Colonic mucosa (tissue), 4 donors: Measurements from ENCODE around the gene ARFIP1. TPM values are rescaled to one million over a fixed set of nuclear protein-coding genes. Genes with fewer than 3 reads are reported as not detected.

ENCODE experiments used
- DNase-seq: peaks from one replicate; pipeline ENCODE4 v3.0.0-alpha.2; 2020
- H3K27ac ChIP-seq: fragments of 200-600 bp; one replicate; pipeline ENCODE4 v1.8.0; 2021
- H3K27me3 ChIP-seq: fragments of 200-600 bp; one replicate; pipeline ENCODE4 v1.8.0; 2021
- H3K36me3 ChIP-seq: fragments of 200-600 bp; one replicate; pipeline ENCODE4 v1.8.0; 2021
- H3K4me1 ChIP-seq: fragments of 200-600 bp; one replicate; pipeline ENCODE4 v1.8.0; 2021; ENCODE audit warnings: mild to moderate bottlenecking
- H3K4me3 ChIP-seq: fragments of 200-600 bp; one replicate; pipeline ENCODE4 v1.8.0; 2021
- H3K9ac ChIP-seq, 2 donors: one replicate each; pipeline ENCODE4 v1.7.0; 2013; ENCODE audit warnings: control low read depth in 2 of 2, low read depth in 2 of 2, low read length in 2 of 2
- H3K9me3 ChIP-seq: fragments of 200-600 bp; one replicate; pipeline ENCODE4 v1.8.0; 2021
- intact Hi-C: fragments of 100-400 bp; cut with DNase I; formaldehyde crosslinking; loops from one replicate; pipeline ENCODE4 v1.14.1; 2022
- total RNA-seq, 2 donors: library from RNA; stranded (reverse); fragmentation: NEBNext Ultra II Directional in 1 of 2; extraction: Animal tissue kit (Norgen Biotek cat#: 25700) in 1 of 2; gene quantifications; one replicate each; pipeline ENCODE4 v1.2.1, GENCODE V29; 2021
- TF ChIP-seq, protein P1 (sequence below): fragments of 200-600 bp; IDR thresholded peaks from one replicate; pipeline ENCODE4 v1.8.0; 2022; ENCODE audit warnings: antibody characterized with exemption, mild to moderate bottlenecking
- donor health status: healthy.
- donor health status: DM: no; HTN: no; CAD: no.
- donor health status: DM: no; HTN: no; CAD: no.

The ARFIP1 gene
- total RNA-seq, 2 donors from 2014 or later, result 55.9 to 74.1 TPM

DNA sequence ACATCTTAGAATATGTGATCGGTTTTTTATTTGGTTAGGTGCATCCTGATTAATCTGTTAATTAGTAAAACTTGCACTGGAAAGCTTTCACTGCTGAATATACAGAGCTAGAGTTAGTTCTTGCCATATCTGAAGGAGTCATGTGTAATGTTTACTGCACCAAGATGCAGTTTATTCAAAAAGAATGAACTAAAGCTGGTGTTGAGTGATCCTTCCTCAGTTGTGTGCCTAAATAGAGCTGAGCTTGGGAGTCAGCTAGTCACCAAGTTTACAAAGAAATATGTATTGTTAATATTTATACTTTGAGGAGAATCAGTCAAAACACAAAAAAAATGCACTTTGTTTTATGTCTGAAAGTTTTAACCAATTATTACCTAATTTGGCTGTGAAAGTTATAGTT lies 102.2 kb downstream of the ARFIP1 start:
- DNase-seq, result no peak
- H3K9ac ChIP-seq, result no peak overlapping the region
- TF ChIP-seq, protein P1, sequence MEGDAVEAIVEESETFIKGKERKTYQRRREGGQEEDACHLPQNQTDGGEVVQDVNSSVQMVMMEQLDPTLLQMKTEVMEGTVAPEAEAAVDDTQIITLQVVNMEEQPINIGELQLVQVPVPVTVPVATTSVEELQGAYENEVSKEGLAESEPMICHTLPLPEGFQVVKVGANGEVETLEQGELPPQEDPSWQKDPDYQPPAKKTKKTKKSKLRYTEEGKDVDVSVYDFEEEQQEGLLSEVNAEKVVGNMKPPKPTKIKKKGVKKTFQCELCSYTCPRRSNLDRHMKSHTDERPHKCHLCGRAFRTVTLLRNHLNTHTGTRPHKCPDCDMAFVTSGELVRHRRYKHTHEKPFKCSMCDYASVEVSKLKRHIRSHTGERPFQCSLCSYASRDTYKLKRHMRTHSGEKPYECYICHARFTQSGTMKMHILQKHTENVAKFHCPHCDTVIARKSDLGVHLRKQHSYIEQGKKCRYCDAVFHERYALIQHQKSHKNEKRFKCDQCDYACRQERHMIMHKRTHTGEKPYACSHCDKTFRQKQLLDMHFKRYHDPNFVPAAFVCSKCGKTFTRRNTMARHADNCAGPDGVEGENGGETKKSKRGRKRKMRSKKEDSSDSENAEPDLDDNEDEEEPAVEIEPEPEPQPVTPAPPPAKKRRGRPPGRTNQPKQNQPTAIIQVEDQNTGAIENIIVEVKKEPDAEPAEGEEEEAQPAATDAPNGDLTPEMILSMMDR, result no peak
- H3K4me1 ChIP-seq, result no peaks in the 10 kb centered on the region
- no peak overlapping the region for H3K4me3 ChIP-seq
- no peak overlapping the region for H3K27ac ChIP-seq
- H3K9me3 ChIP-seq, result no peaks in the 10 kb centered on the region
- no peaks in the 10 kb centered on the region for H3K27me3 ChIP-seq
- intact Hi-C loops, result no loop called here
- H3K36me3 ChIP-seq, result no peaks in the 10 kb centered on the region

GRCh38 chr4:152885185-152885584 lies 105.4 kb downstream of the ARFIP1 start:
- H3K4me1 ChIP-seq, result no peaks in the 10 kb centered on the region
- H3K4me3 ChIP-seq, result no peak overlapping the region
- no peak overlapping the region for H3K9ac ChIP-seq
- H3K27ac ChIP-seq, result no peak overlapping the region
- no peaks in the 10 kb centered on the region for H3K36me3 ChIP-seq
- TF ChIP-seq, protein P1, result no peak
- DNase-seq, result no peak
- no peaks in the 10 kb centered on the region for H3K9me3 ChIP-seq
- intact Hi-C loops, result no loop called here
- no peaks in the 10 kb centered on the region for H3K27me3 ChIP-seq

GRCh38 chr4:152886201-152886600 lies 106.4 kb downstream of the ARFIP1 start:
- H3K27me3 ChIP-seq, result no peaks in the 10 kb centered on the region
- intact Hi-C loops, result no loop called here
- TF ChIP-seq, protein P1, result no peak
- no peaks in the 10 kb centered on the region for H3K36me3 ChIP-seq
- H3K27ac ChIP-seq, result no peak overlapping the region
- H3K9me3 ChIP-seq, result no peaks in the 10 kb centered on the region
- H3K4me1 ChIP-seq, result no peaks in the 10 kb centered on the region
- no peak for DNase-seq
- H3K4me3 ChIP-seq, result no peak overlapping the region
- H3K9ac ChIP-seq, result no peak overlapping the region

DNA sequence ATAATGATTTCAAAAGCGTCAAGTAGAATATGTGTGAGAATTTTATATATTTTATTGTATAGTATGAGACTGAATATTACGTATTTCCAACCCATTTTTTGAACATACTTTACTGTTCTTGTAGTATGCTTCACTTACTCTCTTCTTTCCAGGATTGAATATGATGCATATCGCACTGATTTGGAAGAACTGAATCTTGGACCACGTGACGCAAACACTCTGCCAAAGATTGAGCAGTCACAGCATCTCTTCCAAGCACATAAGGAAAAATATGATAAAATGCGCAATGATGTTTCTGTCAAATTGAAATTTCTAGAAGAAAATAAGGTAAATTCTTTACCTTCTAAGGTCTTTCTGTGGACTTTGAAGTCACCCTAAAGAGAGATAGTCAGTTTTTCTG lies 108.2 kb downstream of the ARFIP1 start:
- H3K36me3 ChIP-seq, result no peaks in the 10 kb centered on the region

GRCh38 chr4:152892974-152893373 lies 113.2 kb downstream of the ARFIP1 start:
- TF ChIP-seq, protein P1, result no peak
- H3K36me3 ChIP-seq, result no peaks in the 10 kb centered on the region
- H3K9me3 ChIP-seq, result no peaks in the 10 kb centered on the region
- H3K4me1 ChIP-seq, result peaks cover 5% of the 10 kb centered on the region
- intact Hi-C loops, result no loop called here
- peak overlapping the region in 1 of 2 donors; percentile 4 for H3K9ac ChIP-seq
- DNase-seq, result peak; percentile 62
- no peaks in the 10 kb centered on the region for H3K27me3 ChIP-seq
- peak overlapping the region; percentile 75 for H3K27ac ChIP-seq
- no peak overlapping the region for H3K4me3 ChIP-seq

More for the DNA sequence above, 108.2 kb downstream of the ARFIP1 start:
- TF ChIP-seq, protein P1, result no peak
- intact Hi-C loops, result no loop called here
- no peaks in the 10 kb centered on the region for H3K4me1 ChIP-seq
- no peak overlapping the region for H3K9ac ChIP-seq
- no peak overlapping the region for H3K4me3 ChIP-seq
- no peaks in the 10 kb centered on the region for H3K9me3 ChIP-seq
- H3K27ac ChIP-seq, result no peak overlapping the region
- no peak for DNase-seq
- no peaks in the 10 kb centered on the region for H3K27me3 ChIP-seq

- DNase-seq, result no peak
Observed at GRCh38 chr4:152894673-152895072, 114.9 kb downstream of the ARFIP1 start.

More at GRCh38 chr4:152894673-152895072, 114.9 kb downstream of the ARFIP1 start:
- TF ChIP-seq, protein P1, result no peak
- Histone ChIP-seq H3K27ac (no peak overlapping the region), H3K9ac (no peak overlapping the region), H3K9me3 (no peaks in the 10 kb centered on the region), H3K4me3 (no peak overlapping the region), H3K27me3 (no peaks in the 10 kb centered on the region), H3K4me1 (peaks cover 5% of the 10 kb centered on the region), H3K36me3 (no peaks in the 10 kb centered on the region)
- intact Hi-C loops, result no loop called here
